Activated effector memory CD4-positive, alpha-beta T cell treated with Interleukin-2 at 50 U/mL for 16 hours (primary cell): ENCODE data around the gene ARID4B.
A peak's percentile ranks its signal among the peaks of the same experiment; 100 is the strongest.
"Not testable (repeated sequence)": the region's sequence is repeated elsewhere in the genome, so short reads cannot be mapped to it uniquely, and the experiment has no call there.

ENCODE experiments used
- DNase-seq: peaks from one replicate; pipeline ENCODE4 v3.0.0-alpha.2; 2020

Gene ARID4B

GRCh38 chr1:235327559-235328270 is at the start of gene ARID4B:
Gene ARID4B (minus strand): TSS chr1:235328179. CDS start chr1:235326919, 1,260 bp downstream.
- no peak for DNase-seq

- no peak for DNase-seq
Measured at GRCh38 chr1:235375919-235376605, 48.1 kb upstream of the ARID4B start.

- no peak for DNase-seq
Measured at GRCh38 chr1:235369802-235370201, 41.8 kb upstream of the ARID4B start.

- DNase-seq = no peak
Measured at GRCh38 chr1:235368428-235368827, 40.4 kb upstream of the ARID4B start.

GRCh38 chr1:235367000-235367908 is 39.3 kb upstream of the ARID4B start, which contains the start of gene TBCE:
Gene TBCE (plus strand): TSS chr1:235367427. CDS start chr1:235380050, 12,623 bp downstream.
- DNase-seq = peak; percentile 77

GRCh38 chr1:235366286-235366685 is 38.3 kb upstream of the ARID4B start:
- no peak for DNase-seq

GRCh38 chr1:235364189-235364588 is 36.2 kb upstream of the ARID4B start:
- not testable (repeated sequence) for DNase-seq

GRCh38 chr1:235358899-235359298 is 30.9 kb upstream of the ARID4B start:
- no peak for DNase-seq

- no peak for DNase-seq
Measured at GRCh38 chr1:235357485-235358373, 29.8 kb upstream of the ARID4B start.

- DNase-seq = no peak
Measured at GRCh38 chr1:235351898-235352297, 23.9 kb upstream of the ARID4B start.

- no peak for DNase-seq
Measured at GRCh38 chr1:235351441-235351840, 23.5 kb upstream of the ARID4B start.

GRCh38 chr1:235343726-235344125 is 15.7 kb upstream of the ARID4B start:
- no peak for DNase-seq

- DNase-seq = no peak
Measured at GRCh38 chr1:235342471-235342870, 14.5 kb upstream of the ARID4B start.

- no peak for DNase-seq
Measured at GRCh38 chr1:235342039-235342438, 14.1 kb upstream of the ARID4B start.

GRCh38 chr1:235341334-235341733 is 13.4 kb upstream of the ARID4B start:
- DNase-seq = no peak

- no peak for DNase-seq
Measured at GRCh38 chr1:235339746-235340145, 11.8 kb upstream of the ARID4B start.

GRCh38 chr1:235336903-235337302 is 8.9 kb upstream of the ARID4B start:
- DNase-seq = no peak

GRCh38 chr1:235331401-235331800 is 3.4 kb upstream of the ARID4B start:
- no peak for DNase-seq

GRCh38 chr1:235330918-235331285 is 2.9 kb upstream of the ARID4B start:
- DNase-seq = no peak

- peak; percentile 43 for DNase-seq
Measured at GRCh38 chr1:235329139-235329902, 1.3 kb upstream of the ARID4B start.
